ENCODE results near the gene POF1B.

- no peak for TF ChIP-seq FOXP2 (optimal IDR thresholded peaks at IDR 0.05; ENCODE audit: control extremely low read depth, extremely low read length, insufficient read depth)
- TF ChIP-seq EZH2 (IDR thresholded peaks at IDR 0.05), result no peak
Observed at GRCh38 chrX:85345523-85345922, 33.9 kb downstream of the POF1B start.
